DND-41 (cell line): ENCODE measurements around the gene JSRP1.

Source experiments
- ATAC-seq: fragments of 200-7000 bp; cut with Tn5 transposase; 3 replicates; pipeline ENCODE4 v1.9.1; 2021; ENCODE audit warnings: low read depth; ENCODE audit not compliant: insufficient read depth
- DNase-seq: peaks from one replicate; pipeline ENCODE4 v3.0.0-alpha.2; 2020
- H2AFZ ChIP-seq: 2 replicates; pipeline ENCODE4 v1.6.0; 2012; ENCODE audit warnings: low read depth, low read length
- H3K27ac ChIP-seq: 2 replicates; pipeline ENCODE4 v1.5.1; 2012; ENCODE audit warnings: low read length, inconsistent platforms
- H3K27me3 ChIP-seq: fragments of 200-600 bp; sonication (generic); 2 replicates; pipeline ENCODE4 v1.6.0; 2012; ENCODE audit warnings: low read length, mild to moderate bottlenecking, inconsistent platforms; ENCODE audit not compliant: insufficient read depth, poor library complexity
- H3K36me3 ChIP-seq: 2 replicates; pipeline ENCODE4 v1.5.1; 2012; ENCODE audit warnings: low read length, inconsistent platforms; ENCODE audit not compliant: insufficient read depth
- H3K4me1 ChIP-seq: 2 replicates; pipeline ENCODE4 v1.5.1; 2012; ENCODE audit warnings: mild to moderate bottlenecking, low read length; ENCODE audit not compliant: insufficient read depth
- H3K4me2 ChIP-seq: 2 replicates; pipeline ENCODE4 v1.6.0; 2012; ENCODE audit warnings: mild to moderate bottlenecking, moderate library complexity, low read length, inconsistent platforms; ENCODE audit not compliant: insufficient read depth
- H3K4me3 ChIP-seq, 2 experiments: fragments of 200-600 bp in 1 of 2; shearing (Covaris generic) in 1 of 2; 2 replicates each; pipeline ENCODE4 v1.5.1; 2012 to 2016; ENCODE audit warnings: inconsistent platforms in 2 of 2, low read length in 2 of 2, mild to moderate bottlenecking in 2 of 2, low read depth in 1 of 2, moderate library complexity in 1 of 2
- H3K79me2 ChIP-seq: 2 replicates; pipeline ENCODE4 v1.6.0; 2012; ENCODE audit warnings: low read length, inconsistent platforms; ENCODE audit not compliant: insufficient read depth
- H3K9ac ChIP-seq: 2 replicates; pipeline ENCODE4 v1.6.0; 2012; ENCODE audit warnings: low read depth, mild to moderate bottlenecking, inconsistent platforms, low read length, moderate library complexity
- H3K9me3 ChIP-seq: 2 replicates; pipeline ENCODE4 v1.5.1; 2012; ENCODE audit warnings: low read length, moderate library complexity, mild to moderate bottlenecking, inconsistent platforms; ENCODE audit not compliant: insufficient read depth, severe bottlenecking
- H4K20me1 ChIP-seq: 2 replicates; pipeline ENCODE4 v1.6.0; 2012; ENCODE audit warnings: low read length; ENCODE audit not compliant: insufficient read depth
- CTCF ChIP-seq: IDR thresholded peaks from 2 replicates; pipeline ENCODE4 v1.5.1; 2012; ENCODE audit warnings: borderline replicate concordance, low read length, moderate library complexity, mild to moderate bottlenecking; ENCODE audit not compliant: poor library complexity, severe bottlenecking; ENCODE audit errors: extremely low read depth
- EZH2 ChIP-seq: IDR thresholded peaks from 3 replicates; pipeline ENCODE4 v1.6.1; 2012; ENCODE audit warnings: borderline replicate concordance, low read depth, mild to moderate bottlenecking, moderate library complexity, low read length, inconsistent platforms; ENCODE audit not compliant: severe bottlenecking

JSRP1 gene

GRCh38 chr19:2230807-2231533 lies 25.2 kb downstream of the JSRP1 start:
- no peak overlapping the region for H3K4me2 ChIP-seq
- ATAC-seq (peak; percentile 12; the same call in 1 of the 3 replicates), DNase-seq (no peak)
- H3K4me3 ChIP-seq: no peak overlapping the region
- peaks cover 58% of the 10 kb centered on the region for H3K79me2 ChIP-seq
- no peaks in the 10 kb centered on the region for H3K27me3 ChIP-seq
- peaks cover 60% of the 10 kb centered on the region for H4K20me1 ChIP-seq
- H2AFZ ChIP-seq: no peak overlapping the region
- no peaks in the 10 kb centered on the region for H3K9me3 ChIP-seq
- H3K4me1 ChIP-seq: peaks cover 27% of the 10 kb centered on the region
- H3K36me3 ChIP-seq: peaks cover 81% of the 10 kb centered on the region
- H3K9ac ChIP-seq: no peak overlapping the region
- H3K27ac ChIP-seq: no peak overlapping the region
- TF ChIP-seq CTCF (no peak), EZH2 (no peak)

- H3K27ac ChIP-seq: no peak overlapping the region
Observed at GRCh38 chr19:2230033-2230531, 26.1 kb downstream of the JSRP1 start.

GRCh38 chr19:2229103-2230032 lies 26.8 kb downstream of the JSRP1 start:
- no peak for ATAC-seq
- H3K27ac ChIP-seq: no peak overlapping the region
- peaks cover 42% of the 10 kb centered on the region for H3K79me2 ChIP-seq

More at GRCh38 chr19:2230033-2230531, 26.1 kb downstream of the JSRP1 start:
- H2AFZ ChIP-seq: no peak overlapping the region
- ATAC-seq (no peak), DNase-seq (no peak)
- peaks cover 61% of the 10 kb centered on the region for H4K20me1 ChIP-seq
- H3K36me3 ChIP-seq: peaks cover 90% of the 10 kb centered on the region
- H3K27me3 ChIP-seq: no peaks in the 10 kb centered on the region
- no peaks in the 10 kb centered on the region for H3K9me3 ChIP-seq
- H3K4me1 ChIP-seq: peaks cover 25% of the 10 kb centered on the region
- H3K4me3 ChIP-seq: no peak overlapping the region
- peaks cover 49% of the 10 kb centered on the region for H3K79me2 ChIP-seq
- H3K9ac ChIP-seq: no peak overlapping the region
- TF ChIP-seq CTCF (no peak), EZH2 (no peak)
- H3K4me2 ChIP-seq: no peak overlapping the region

More at GRCh38 chr19:2229103-2230032, 26.8 kb downstream of the JSRP1 start:
- Histone ChIP-seq H3K36me3 (peaks cover 94% of the 10 kb centered on the region), H2AFZ (no peak overlapping the region), H3K9ac (no peak overlapping the region), H3K4me2 (no peak overlapping the region), H3K27me3 (no peaks in the 10 kb centered on the region), H3K4me3 (no peak overlapping the region), H3K4me1 (peaks cover 17% of the 10 kb centered on the region), H4K20me1 (peaks cover 56% of the 10 kb centered on the region), H3K9me3 (no peaks in the 10 kb centered on the region)
- TF ChIP-seq EZH2 (no peak), CTCF (no peak)
- no peak for DNase-seq
